HL-60 (cell line): ENCODE results near the gene IMPDH1.

ENCODE experiments used
- GABPA ChIP-seq: IDR thresholded peaks from 2 replicates; pipeline ENCODE4 v1.6.1; 2012; ENCODE audit warnings: low read depth
- SPI1 ChIP-seq: IDR thresholded peaks from 2 replicates; pipeline ENCODE4 v1.6.1; 2012; ENCODE audit warnings: low read depth, mild to moderate bottlenecking, borderline replicate concordance
- TF ChIP-seq, protein P1 (sequence below): IDR thresholded peaks from one replicate; pipeline ENCODE4 v1.5.1; 2011; ENCODE audit warnings: low read length, control low read depth, inconsistent platforms; ENCODE audit not compliant: insufficient read depth
- TF ChIP-seq, protein P2 (sequence below): IDR thresholded peaks from 2 replicates; pipeline ENCODE4 v1.6.1; 2012; ENCODE audit warnings: low read depth; ENCODE audit not compliant: insufficient replicate concordance

DNA sequence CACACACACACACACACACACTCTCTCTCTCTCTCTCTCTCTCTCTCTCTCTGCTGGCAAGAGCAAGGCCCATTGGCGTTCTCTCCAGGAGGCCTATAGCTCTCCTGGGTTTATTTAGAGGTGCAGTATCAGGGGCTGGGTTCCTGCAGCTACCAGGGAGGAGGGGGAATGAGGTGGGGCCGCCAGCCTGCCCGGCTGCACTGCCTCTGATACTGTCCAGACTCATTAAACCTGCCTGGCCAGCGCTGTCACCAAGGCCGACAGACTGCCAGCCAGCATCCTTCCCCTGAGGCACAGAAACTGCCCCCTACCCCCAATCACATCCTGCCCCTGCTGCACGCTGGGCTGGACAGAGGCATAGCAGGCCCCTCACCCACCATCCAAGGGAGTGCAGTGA is 52.6 kb downstream of the IMPDH1 start:
- TF ChIP-seq, protein P1, sequence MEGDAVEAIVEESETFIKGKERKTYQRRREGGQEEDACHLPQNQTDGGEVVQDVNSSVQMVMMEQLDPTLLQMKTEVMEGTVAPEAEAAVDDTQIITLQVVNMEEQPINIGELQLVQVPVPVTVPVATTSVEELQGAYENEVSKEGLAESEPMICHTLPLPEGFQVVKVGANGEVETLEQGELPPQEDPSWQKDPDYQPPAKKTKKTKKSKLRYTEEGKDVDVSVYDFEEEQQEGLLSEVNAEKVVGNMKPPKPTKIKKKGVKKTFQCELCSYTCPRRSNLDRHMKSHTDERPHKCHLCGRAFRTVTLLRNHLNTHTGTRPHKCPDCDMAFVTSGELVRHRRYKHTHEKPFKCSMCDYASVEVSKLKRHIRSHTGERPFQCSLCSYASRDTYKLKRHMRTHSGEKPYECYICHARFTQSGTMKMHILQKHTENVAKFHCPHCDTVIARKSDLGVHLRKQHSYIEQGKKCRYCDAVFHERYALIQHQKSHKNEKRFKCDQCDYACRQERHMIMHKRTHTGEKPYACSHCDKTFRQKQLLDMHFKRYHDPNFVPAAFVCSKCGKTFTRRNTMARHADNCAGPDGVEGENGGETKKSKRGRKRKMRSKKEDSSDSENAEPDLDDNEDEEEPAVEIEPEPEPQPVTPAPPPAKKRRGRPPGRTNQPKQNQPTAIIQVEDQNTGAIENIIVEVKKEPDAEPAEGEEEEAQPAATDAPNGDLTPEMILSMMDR: no peak
- TF ChIP-seq SPI1: no peak
- TF ChIP-seq, protein P2, sequence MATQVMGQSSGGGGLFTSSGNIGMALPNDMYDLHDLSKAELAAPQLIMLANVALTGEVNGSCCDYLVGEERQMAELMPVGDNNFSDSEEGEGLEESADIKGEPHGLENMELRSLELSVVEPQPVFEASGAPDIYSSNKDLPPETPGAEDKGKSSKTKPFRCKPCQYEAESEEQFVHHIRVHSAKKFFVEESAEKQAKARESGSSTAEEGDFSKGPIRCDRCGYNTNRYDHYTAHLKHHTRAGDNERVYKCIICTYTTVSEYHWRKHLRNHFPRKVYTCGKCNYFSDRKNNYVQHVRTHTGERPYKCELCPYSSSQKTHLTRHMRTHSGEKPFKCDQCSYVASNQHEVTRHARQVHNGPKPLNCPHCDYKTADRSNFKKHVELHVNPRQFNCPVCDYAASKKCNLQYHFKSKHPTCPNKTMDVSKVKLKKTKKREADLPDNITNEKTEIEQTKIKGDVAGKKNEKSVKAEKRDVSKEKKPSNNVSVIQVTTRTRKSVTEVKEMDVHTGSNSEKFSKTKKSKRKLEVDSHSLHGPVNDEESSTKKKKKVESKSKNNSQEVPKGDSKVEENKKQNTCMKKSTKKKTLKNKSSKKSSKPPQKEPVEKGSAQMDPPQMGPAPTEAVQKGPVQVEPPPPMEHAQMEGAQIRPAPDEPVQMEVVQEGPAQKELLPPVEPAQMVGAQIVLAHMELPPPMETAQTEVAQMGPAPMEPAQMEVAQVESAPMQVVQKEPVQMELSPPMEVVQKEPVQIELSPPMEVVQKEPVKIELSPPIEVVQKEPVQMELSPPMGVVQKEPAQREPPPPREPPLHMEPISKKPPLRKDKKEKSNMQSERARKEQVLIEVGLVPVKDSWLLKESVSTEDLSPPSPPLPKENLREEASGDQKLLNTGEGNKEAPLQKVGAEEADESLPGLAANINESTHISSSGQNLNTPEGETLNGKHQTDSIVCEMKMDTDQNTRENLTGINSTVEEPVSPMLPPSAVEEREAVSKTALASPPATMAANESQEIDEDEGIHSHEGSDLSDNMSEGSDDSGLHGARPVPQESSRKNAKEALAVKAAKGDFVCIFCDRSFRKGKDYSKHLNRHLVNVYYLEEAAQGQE: no peak
- no peak for TF ChIP-seq GABPA
